WERI-Rb-1 (cell line): Measurements from ENCODE around the gene LSM4.
A peak's percentile ranks its signal among the peaks of the same experiment; 100 is the strongest.

Source experiments
- DNase-seq: peaks from one replicate; pipeline ENCODE4 v3.0.0-alpha.2; 2020
- H3K27ac ChIP-seq: fragments of 250-450 bp; sonication (Bioruptor Pico); 2 replicates; pipeline ENCODE4 v1.5.1; 2020; ENCODE audit warnings: mild to moderate bottlenecking, moderate library complexity
- H3K27me3 ChIP-seq: fragments of 250-450 bp; sonication (Bioruptor Pico); 2 replicates; pipeline ENCODE4 v1.5.1; 2021; ENCODE audit warnings: mild to moderate bottlenecking, low read depth, moderate library complexity; ENCODE audit not compliant: insufficient read depth, severe bottlenecking
- H3K36me3 ChIP-seq: fragments of 250-450 bp; sonication (Bioruptor Pico); 2 replicates; pipeline ENCODE4 v1.5.1; 2020; ENCODE audit warnings: mild to moderate bottlenecking, moderate library complexity
- H3K4me3 ChIP-seq: 2 replicates; pipeline ENCODE4 v1.5.1; 2011; ENCODE audit warnings: low read depth, mild to moderate bottlenecking, control low read depth, low read length
- H3K9me3 ChIP-seq: fragments of 250-450 bp; sonication (Bioruptor Pico); 2 replicates; pipeline ENCODE4 v1.5.1; 2021; ENCODE audit warnings: mild to moderate bottlenecking, moderate library complexity; ENCODE audit not compliant: severe bottlenecking
- TF ChIP-seq, protein P1 (sequence below): IDR thresholded peaks from 2 replicates; pipeline ENCODE4 v1.5.1; 2011; ENCODE audit warnings: low read depth, mild to moderate bottlenecking, control low read depth, inconsistent platforms, low read length

LSM4 gene

DNA sequence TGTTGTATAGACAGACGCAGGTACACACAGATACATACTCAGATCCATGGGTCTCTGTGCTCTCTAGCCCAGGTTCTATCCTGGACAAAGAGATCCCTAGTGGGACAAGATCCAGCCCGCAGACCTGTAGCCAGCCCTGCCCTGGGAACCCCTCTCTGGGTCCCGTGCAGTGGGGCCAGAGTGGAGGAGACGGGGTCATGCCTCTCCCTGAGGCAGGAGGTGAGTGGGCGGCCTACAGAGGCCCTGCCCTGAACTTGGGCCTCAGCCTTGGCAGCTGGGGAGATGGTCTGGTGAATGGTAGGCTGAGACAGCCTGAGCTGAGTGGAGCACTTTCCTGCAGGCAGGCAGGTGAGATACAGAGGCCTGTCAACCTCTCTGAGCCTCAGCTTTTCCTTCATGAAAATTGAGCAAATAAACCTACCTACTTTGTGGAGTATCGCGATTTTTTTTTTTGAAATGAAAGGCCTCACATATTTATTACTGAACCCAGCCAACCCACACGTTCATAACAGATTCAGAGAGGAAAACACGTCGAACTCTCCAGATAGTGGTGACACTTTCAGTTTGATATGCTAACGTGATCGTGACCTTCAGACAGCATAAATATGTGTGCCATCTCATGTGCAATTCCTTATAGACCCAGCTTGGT is 38.0 kb downstream of the LSM4 start:
- no peak for DNase-seq
- TF ChIP-seq, protein P1, sequence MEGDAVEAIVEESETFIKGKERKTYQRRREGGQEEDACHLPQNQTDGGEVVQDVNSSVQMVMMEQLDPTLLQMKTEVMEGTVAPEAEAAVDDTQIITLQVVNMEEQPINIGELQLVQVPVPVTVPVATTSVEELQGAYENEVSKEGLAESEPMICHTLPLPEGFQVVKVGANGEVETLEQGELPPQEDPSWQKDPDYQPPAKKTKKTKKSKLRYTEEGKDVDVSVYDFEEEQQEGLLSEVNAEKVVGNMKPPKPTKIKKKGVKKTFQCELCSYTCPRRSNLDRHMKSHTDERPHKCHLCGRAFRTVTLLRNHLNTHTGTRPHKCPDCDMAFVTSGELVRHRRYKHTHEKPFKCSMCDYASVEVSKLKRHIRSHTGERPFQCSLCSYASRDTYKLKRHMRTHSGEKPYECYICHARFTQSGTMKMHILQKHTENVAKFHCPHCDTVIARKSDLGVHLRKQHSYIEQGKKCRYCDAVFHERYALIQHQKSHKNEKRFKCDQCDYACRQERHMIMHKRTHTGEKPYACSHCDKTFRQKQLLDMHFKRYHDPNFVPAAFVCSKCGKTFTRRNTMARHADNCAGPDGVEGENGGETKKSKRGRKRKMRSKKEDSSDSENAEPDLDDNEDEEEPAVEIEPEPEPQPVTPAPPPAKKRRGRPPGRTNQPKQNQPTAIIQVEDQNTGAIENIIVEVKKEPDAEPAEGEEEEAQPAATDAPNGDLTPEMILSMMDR = no peak
- H3K4me3 ChIP-seq = no peak overlapping the region
- peak overlapping the region; percentile 8; the same call in 1 of the 2 replicates for H3K27ac ChIP-seq
- H3K36me3 ChIP-seq = peaks cover 11% of the 10 kb centered on the region
- H3K27me3 ChIP-seq = no peaks in the 10 kb centered on the region
- H3K9me3 ChIP-seq = no peaks in the 10 kb centered on the region

- Histone ChIP-seq H3K4me3 (no peak overlapping the region), H3K36me3 (peaks cover 25% of the 10 kb centered on the region), H3K9me3 (no peaks in the 10 kb centered on the region), H3K27me3 (no peaks in the 10 kb centered on the region), H3K27ac (peak overlapping the region; percentile 100)
- no peak for DNase-seq
- TF ChIP-seq, protein P1 = no peak
Measured at GRCh38 chr19:18283338-18283737, 39.5 kb downstream of the LSM4 start.

GRCh38 chr19:18282788-18283141 is 40.1 kb downstream of the LSM4 start:
- TF ChIP-seq, protein P1 = no peak
- peak overlapping the region; percentile 100 for H3K27ac ChIP-seq
- H3K27me3 ChIP-seq = no peaks in the 10 kb centered on the region
- H3K9me3 ChIP-seq = no peaks in the 10 kb centered on the region
- DNase-seq = no peak
- peak overlapping the region; percentile 52 for H3K4me3 ChIP-seq
- H3K36me3 ChIP-seq = peaks cover 30% of the 10 kb centered on the region

- peak overlapping the region; percentile 52 for H3K4me3 ChIP-seq
- peak overlapping the region; percentile 100 for H3K27ac ChIP-seq
- no peaks in the 10 kb centered on the region for H3K27me3 ChIP-seq
- TF ChIP-seq, protein P1 = peak; percentile 20; the same call in 1 of the 2 replicates
- H3K36me3 ChIP-seq = peaks cover 35% of the 10 kb centered on the region
- DNase-seq = no peak
- no peaks in the 10 kb centered on the region for H3K9me3 ChIP-seq
Measured at GRCh38 chr19:18282021-18282787, 40.7 kb downstream of the LSM4 start.

GRCh38 chr19:18281082-18282020 is 41.5 kb downstream of the LSM4 start, which contains the start of gene JUND:
Gene JUND, minus strand, starts transcription at chr19:18281622. Its CDS starts 138 bp downstream, at chr19:18281484.
- TF ChIP-seq, protein P1 = no peak
- Histone ChIP-seq H3K36me3 (peaks cover 42% of the 10 kb centered on the region), H3K9me3 (no peaks in the 10 kb centered on the region), H3K27ac (peak within 1 kb of the TSS; percentile 100), H3K27me3 (no peaks in the 10 kb centered on the region), H3K4me3 (peak within 1 kb of the TSS; percentile 95)
- peak; percentile 97 for DNase-seq
